Neural cell (in vitro differentiated cells): Measurements from ENCODE around the gene CTSA. TPM values are rescaled to one million over a fixed set of nuclear protein-coding genes. Genes with fewer than 3 reads are reported as not detected.

Source experiments
- H2AFZ ChIP-seq: fragments of 200-600, 300-800 bp; sonication (generic), shearing (Covaris generic); 2 replicates; pipeline ENCODE4 v1.6.0; 2014; ENCODE audit warnings: low read depth, mild to moderate bottlenecking, antibody characterized with exemption, low read length, moderate library complexity
- H3F3A ChIP-seq: fragments of 200-600 bp; shearing (Covaris generic); 2 replicates; pipeline ENCODE4 v1.6.1; 2016; ENCODE audit warnings: mild to moderate bottlenecking, moderate library complexity, mixed read lengths, antibody characterized with exemption, low read length; ENCODE audit not compliant: insufficient read depth, poor library complexity, severe bottlenecking
- H3K27ac ChIP-seq: fragments of 200-600, 300-800 bp; sonication (generic), shearing (Covaris generic); 2 replicates; pipeline ENCODE4 v1.5.1; 2014; ENCODE audit warnings: mild to moderate bottlenecking, low read length, moderate library complexity
- H3K27me3 ChIP-seq: fragments of 300-800, 200-600 bp; sonication (generic), shearing (Covaris generic); 2 replicates; pipeline ENCODE4 v1.6.0; 2014; ENCODE audit warnings: mild to moderate bottlenecking, low read depth, low read length, moderate library complexity; ENCODE audit not compliant: insufficient read depth
- H3K36me3 ChIP-seq: fragments of 300-800, 200-600 bp; sonication (generic), shearing (Covaris generic); 2 replicates; pipeline ENCODE4 v1.5.1; 2014; ENCODE audit warnings: mild to moderate bottlenecking, antibody characterized with exemption, low read length, moderate library complexity; ENCODE audit not compliant: insufficient read depth
- H3K4me2 ChIP-seq: fragments of 300-800, 200-600 bp; sonication (generic), shearing (Covaris generic); 2 replicates; pipeline ENCODE4 v1.6.0; 2014; ENCODE audit warnings: mild to moderate bottlenecking, low read length
- H3K4me3 ChIP-seq: fragments of 300-800, 200-600 bp; sonication (generic), shearing (Covaris generic); 2 replicates; pipeline ENCODE4 v1.5.1; 2014; ENCODE audit warnings: mild to moderate bottlenecking, low read length, moderate library complexity
- H3K79me2 ChIP-seq: fragments of 200-600 bp; shearing (Covaris generic); replicated peaks from 2 replicates; pipeline ENCODE4 v1.6.0; 2014; ENCODE audit warnings: mild to moderate bottlenecking, low read length, moderate library complexity; ENCODE audit not compliant: insufficient read depth
- H3K9ac ChIP-seq: fragments of 300-800, 200-600 bp; sonication (generic), shearing (Covaris generic); 2 replicates; pipeline ENCODE4 v1.6.1; 2016; ENCODE audit warnings: mild to moderate bottlenecking, low read length, mixed read lengths
- H3K9me2 ChIP-seq: fragments of 200-600 bp; shearing (Covaris generic); 2 replicates; pipeline ENCODE4 v1.6.1; 2016; ENCODE audit warnings: mild to moderate bottlenecking, low read length, mixed read lengths; ENCODE audit not compliant: insufficient read depth
- H3K9me3 ChIP-seq: fragments of 200-600, 300-800 bp; sonication (generic), shearing (Covaris generic); 2 replicates; pipeline ENCODE4 v1.6.1; 2016; ENCODE audit warnings: mild to moderate bottlenecking, mixed run types, low read length, moderate library complexity, mixed read lengths
- H4K20me1 ChIP-seq: fragments of 200-600 bp; shearing (Covaris generic); 2 replicates; pipeline ENCODE4 v1.6.1; 2016; ENCODE audit warnings: mild to moderate bottlenecking, mixed run types; ENCODE audit not compliant: insufficient read depth
- EP300 ChIP-seq: fragments of 450-650 bp; conservative IDR thresholded peaks from 2 replicates; pipeline ENCODE4 v1.6.1; 2014; ENCODE audit warnings: antibody characterized with exemption, mild to moderate bottlenecking, moderate library complexity; ENCODE audit not compliant: poor library complexity, severe bottlenecking
- MXI1 ChIP-seq: fragments of 450-650 bp; conservative IDR thresholded peaks from 2 replicates; pipeline ENCODE4 v1.6.1; 2014; ENCODE audit warnings: antibody characterized with exemption, mild to moderate bottlenecking; ENCODE audit not compliant: poor library complexity, severe bottlenecking
- RAD21 ChIP-seq: fragments of 450-650 bp; conservative IDR thresholded peaks from 2 replicates; pipeline ENCODE4 v1.6.1; 2014; ENCODE audit warnings: antibody characterized with exemption, mild to moderate bottlenecking, moderate library complexity
- polyA plus RNA-seq: library from polyadenylated mRNA; depleted of rRNA; stranded (reverse); fragments of >200 nt; gene quantifications from 2 replicates; pipeline ENCODE4 v1.2.3, GENCODE V29; 2014
- TF ChIP-seq, protein P1 (sequence below): IDR thresholded peaks from 2 replicates; pipeline ENCODE4 v1.6.1; 2012; ENCODE audit warnings: borderline replicate concordance
- TF ChIP-seq, protein P2 (sequence below): fragments of 450-650 bp; IDR thresholded peaks from 2 replicates; pipeline ENCODE4 v1.5.1; 2014; ENCODE audit warnings: antibody characterized with exemption, mild to moderate bottlenecking, moderate library complexity; ENCODE audit not compliant: poor library complexity, severe bottlenecking

CTSA gene
- polyA plus RNA-seq, 1 donor from 2014 or later: 25.7 TPM

DNA sequence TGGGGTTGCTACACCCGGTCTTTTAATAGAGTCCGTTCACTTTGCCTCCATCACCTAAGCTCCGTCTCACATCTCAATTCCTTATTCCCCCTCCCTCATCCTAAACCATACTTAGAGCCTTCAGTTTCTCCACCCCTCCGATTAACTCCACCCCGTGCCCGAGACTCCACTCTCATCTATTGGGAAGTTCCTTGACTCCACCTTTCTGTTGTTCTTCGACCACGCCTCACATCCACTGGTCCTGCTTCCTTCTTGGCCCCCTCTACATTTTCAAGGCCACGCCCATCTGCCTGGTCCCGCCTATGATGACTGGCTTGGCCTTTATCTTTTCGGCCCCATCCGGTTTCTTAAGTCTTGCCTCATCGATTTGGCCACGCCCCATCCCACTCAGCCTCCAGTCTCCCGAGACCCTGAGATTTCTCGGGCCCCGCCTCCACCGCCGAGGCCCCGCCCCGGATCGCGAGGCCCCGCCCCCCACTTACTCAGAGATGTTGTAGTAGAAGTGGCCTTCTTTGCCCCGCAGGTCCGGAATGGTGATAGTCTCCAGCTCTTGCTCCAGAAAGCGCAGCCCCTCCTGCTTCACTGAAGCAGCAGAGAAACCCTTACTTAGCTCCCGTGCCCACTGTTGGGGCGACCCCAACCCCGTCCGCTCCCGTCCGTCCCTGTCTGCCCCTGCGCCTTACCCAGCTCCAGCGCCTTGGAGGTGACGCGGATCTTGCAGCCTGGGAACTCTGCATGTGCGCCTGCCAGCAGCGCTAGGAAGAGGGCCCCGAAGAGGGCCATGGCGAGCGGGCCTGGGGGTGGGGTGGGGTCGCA is 19.7 kb downstream of the CTSA start:
- peak overlapping the region; percentile 31 for H3K9ac ChIP-seq
- peak overlapping the region; percentile 27 for H2AFZ ChIP-seq
- peak overlapping the region; percentile 51 for H3K4me2 ChIP-seq
- H3K9me2 ChIP-seq: no peaks in the 10 kb centered on the region
- no peaks in the 10 kb centered on the region for H3F3A ChIP-seq
- H4K20me1 ChIP-seq: no peaks in the 10 kb centered on the region
- no peaks in the 10 kb centered on the region for H3K79me2 ChIP-seq
- TF ChIP-seq, protein P1, sequence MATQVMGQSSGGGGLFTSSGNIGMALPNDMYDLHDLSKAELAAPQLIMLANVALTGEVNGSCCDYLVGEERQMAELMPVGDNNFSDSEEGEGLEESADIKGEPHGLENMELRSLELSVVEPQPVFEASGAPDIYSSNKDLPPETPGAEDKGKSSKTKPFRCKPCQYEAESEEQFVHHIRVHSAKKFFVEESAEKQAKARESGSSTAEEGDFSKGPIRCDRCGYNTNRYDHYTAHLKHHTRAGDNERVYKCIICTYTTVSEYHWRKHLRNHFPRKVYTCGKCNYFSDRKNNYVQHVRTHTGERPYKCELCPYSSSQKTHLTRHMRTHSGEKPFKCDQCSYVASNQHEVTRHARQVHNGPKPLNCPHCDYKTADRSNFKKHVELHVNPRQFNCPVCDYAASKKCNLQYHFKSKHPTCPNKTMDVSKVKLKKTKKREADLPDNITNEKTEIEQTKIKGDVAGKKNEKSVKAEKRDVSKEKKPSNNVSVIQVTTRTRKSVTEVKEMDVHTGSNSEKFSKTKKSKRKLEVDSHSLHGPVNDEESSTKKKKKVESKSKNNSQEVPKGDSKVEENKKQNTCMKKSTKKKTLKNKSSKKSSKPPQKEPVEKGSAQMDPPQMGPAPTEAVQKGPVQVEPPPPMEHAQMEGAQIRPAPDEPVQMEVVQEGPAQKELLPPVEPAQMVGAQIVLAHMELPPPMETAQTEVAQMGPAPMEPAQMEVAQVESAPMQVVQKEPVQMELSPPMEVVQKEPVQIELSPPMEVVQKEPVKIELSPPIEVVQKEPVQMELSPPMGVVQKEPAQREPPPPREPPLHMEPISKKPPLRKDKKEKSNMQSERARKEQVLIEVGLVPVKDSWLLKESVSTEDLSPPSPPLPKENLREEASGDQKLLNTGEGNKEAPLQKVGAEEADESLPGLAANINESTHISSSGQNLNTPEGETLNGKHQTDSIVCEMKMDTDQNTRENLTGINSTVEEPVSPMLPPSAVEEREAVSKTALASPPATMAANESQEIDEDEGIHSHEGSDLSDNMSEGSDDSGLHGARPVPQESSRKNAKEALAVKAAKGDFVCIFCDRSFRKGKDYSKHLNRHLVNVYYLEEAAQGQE: no peak
- peak; percentile 11 for TF ChIP-seq MXI1
- TF ChIP-seq RAD21: no peak
- H3K36me3 ChIP-seq: no peaks in the 10 kb centered on the region
- no peaks in the 10 kb centered on the region for H3K27me3 ChIP-seq
- H3K4me3 ChIP-seq: peak overlapping the region; percentile 64
- no peaks in the 10 kb centered on the region for H3K9me3 ChIP-seq
- H3K27ac ChIP-seq: peak overlapping the region; percentile 19

DNA sequence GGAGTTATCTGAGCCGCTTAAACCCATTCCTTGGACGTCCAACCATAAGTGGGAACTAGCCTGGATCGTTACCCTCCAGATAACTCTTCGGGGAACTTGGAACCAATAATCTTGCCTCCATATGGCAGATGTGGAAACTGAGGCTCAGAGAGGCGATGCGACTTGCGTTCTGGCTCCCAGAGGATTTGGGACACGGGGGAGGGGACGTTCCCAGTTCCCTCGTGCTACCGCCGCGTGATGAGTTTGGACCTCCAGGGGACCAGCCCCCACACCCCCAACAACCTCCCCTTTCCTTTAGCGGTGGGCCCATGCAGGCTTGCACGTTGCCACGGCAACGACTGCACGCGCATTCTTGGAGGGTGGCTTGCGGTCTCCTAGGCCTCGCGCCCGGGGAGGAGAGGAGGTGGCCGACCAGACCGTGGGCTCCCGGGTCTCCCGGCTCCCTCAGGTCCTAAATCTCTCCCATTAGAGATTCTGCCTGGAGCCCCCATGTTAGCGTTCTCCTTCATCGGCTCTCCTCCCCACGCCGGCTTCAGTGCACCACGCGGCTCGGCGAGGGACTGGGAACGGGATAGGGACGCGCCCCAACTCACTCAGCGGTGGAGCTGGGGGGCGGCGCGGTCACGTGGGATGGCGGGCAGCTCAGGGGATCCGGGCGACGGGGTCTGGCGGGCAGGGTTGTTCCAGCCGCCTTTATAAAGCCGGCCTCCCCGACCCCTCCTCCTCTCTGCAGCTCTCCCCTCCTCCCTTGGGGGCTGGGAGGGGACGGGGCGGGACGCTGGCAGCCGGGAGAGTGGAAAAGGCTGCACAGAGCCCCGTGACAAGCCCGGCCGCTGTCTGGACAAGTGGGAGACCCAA is 20.6 kb downstream of the CTSA start, which contains the start of gene PLTP:
Gene PLTP (minus strand): TSS at position 670 of the 858 bp plus-strand sequence. CDS start 703 bp downstream, outside the sequence.
- H4K20me1 ChIP-seq: no peaks in the 10 kb centered on the region
- H3K27me3 ChIP-seq: no peaks in the 10 kb centered on the region
- H3F3A ChIP-seq: no peaks in the 10 kb centered on the region
- peak within 1 kb of the TSS; percentile 50 for H3K9ac ChIP-seq
- H3K9me3 ChIP-seq: no peaks in the 10 kb centered on the region
- peak within 1 kb of the TSS; percentile 51 for H3K4me2 ChIP-seq
- TF ChIP-seq MXI1 (peak; percentile 73), EP300 (no peak)
- H3K4me3 ChIP-seq: peak within 1 kb of the TSS; percentile 64
- H3K27ac ChIP-seq: peak within 1 kb of the TSS; percentile 19
- no peaks in the 10 kb centered on the region for H3K79me2 ChIP-seq
- peak within 1 kb of the TSS; percentile 27 for H2AFZ ChIP-seq
- H3K9me2 ChIP-seq: no peaks in the 10 kb centered on the region
- no peaks in the 10 kb centered on the region for H3K36me3 ChIP-seq

DNA sequence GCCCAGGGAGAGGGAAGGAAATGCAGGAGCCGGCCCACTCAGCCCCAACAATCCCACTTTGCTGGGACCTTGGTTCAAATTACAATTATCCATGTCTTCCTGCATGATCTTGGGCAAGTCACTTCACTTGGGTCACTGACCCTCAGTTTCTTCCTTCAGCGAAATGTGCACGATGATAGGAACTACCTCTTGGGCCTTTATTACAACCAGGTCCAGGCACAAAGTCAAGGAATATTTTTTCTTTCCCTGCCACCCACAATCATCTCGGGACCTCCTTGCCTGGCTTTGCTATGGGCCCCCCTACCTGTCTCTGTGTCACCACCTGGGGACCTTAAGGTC is 21.2 kb downstream of the CTSA start:
- Histone ChIP-seq H3K79me2 (no peaks in the 10 kb centered on the region), H3K27ac (no peak overlapping the region), H3K9me2 (no peaks in the 10 kb centered on the region), H3F3A (no peaks in the 10 kb centered on the region), H3K4me3 (peak overlapping the region; percentile 64), H3K9ac (peak overlapping the region; percentile 50), H2AFZ (no peak overlapping the region), H3K4me2 (no peak overlapping the region), H3K27me3 (no peaks in the 10 kb centered on the region), H3K36me3 (no peaks in the 10 kb centered on the region), H3K9me3 (no peaks in the 10 kb centered on the region), H4K20me1 (no peaks in the 10 kb centered on the region)
- TF ChIP-seq, protein P2, sequence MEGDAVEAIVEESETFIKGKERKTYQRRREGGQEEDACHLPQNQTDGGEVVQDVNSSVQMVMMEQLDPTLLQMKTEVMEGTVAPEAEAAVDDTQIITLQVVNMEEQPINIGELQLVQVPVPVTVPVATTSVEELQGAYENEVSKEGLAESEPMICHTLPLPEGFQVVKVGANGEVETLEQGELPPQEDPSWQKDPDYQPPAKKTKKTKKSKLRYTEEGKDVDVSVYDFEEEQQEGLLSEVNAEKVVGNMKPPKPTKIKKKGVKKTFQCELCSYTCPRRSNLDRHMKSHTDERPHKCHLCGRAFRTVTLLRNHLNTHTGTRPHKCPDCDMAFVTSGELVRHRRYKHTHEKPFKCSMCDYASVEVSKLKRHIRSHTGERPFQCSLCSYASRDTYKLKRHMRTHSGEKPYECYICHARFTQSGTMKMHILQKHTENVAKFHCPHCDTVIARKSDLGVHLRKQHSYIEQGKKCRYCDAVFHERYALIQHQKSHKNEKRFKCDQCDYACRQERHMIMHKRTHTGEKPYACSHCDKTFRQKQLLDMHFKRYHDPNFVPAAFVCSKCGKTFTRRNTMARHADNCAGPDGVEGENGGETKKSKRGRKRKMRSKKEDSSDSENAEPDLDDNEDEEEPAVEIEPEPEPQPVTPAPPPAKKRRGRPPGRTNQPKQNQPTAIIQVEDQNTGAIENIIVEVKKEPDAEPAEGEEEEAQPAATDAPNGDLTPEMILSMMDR: no peak
- no peak for TF ChIP-seq EP300
